ENCODE measurements around the gene TCFL5. TPM values are rescaled to one million over a fixed set of nuclear protein-coding genes. Genes with fewer than 3 reads are reported as not detected.

The TCFL5 gene
- total RNA-seq, 1 donor from 2014 or later: 8.2 TPM

DNA sequence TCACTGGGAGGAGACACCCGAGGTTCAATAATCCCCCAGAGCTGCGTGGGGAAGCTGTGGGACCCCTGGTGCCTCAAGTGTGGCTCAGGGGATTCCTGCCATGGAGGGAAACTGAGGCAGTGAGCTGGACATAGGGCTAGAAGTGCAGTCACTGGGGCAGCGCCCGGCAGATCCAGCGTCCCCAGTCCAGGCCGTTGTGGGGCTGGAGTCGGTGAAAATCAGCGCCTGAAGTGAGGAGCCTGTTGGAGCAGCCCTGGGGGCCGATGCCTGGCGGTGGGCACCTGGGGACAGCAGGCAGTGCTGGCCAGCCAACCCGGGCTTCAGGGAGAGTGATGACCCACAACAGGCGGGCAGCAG lies 46.9 kb downstream of the TCFL5 start:
- ATAC-seq (no peak), DNase-seq (no peak)
- H3K4me3 ChIP-seq: no peak overlapping the region
- no peak overlapping the region for H3K27ac ChIP-seq
- H3K27me3 ChIP-seq (ENCODE audit: low read depth): peaks cover 52% of the 10 kb centered on the region
- no peaks in the 10 kb centered on the region for H3K9me3 ChIP-seq
- peaks cover 29% of the 10 kb centered on the region for H3K4me1 ChIP-seq
- TF ChIP-seq, protein P1, sequence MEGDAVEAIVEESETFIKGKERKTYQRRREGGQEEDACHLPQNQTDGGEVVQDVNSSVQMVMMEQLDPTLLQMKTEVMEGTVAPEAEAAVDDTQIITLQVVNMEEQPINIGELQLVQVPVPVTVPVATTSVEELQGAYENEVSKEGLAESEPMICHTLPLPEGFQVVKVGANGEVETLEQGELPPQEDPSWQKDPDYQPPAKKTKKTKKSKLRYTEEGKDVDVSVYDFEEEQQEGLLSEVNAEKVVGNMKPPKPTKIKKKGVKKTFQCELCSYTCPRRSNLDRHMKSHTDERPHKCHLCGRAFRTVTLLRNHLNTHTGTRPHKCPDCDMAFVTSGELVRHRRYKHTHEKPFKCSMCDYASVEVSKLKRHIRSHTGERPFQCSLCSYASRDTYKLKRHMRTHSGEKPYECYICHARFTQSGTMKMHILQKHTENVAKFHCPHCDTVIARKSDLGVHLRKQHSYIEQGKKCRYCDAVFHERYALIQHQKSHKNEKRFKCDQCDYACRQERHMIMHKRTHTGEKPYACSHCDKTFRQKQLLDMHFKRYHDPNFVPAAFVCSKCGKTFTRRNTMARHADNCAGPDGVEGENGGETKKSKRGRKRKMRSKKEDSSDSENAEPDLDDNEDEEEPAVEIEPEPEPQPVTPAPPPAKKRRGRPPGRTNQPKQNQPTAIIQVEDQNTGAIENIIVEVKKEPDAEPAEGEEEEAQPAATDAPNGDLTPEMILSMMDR (IDR thresholded peaks at IDR 0.05): no peak
- H3K36me3 ChIP-seq: peaks cover 41% of the 10 kb centered on the region
- intact Hi-C loops (cut with DNase I): no loop called here

DNA sequence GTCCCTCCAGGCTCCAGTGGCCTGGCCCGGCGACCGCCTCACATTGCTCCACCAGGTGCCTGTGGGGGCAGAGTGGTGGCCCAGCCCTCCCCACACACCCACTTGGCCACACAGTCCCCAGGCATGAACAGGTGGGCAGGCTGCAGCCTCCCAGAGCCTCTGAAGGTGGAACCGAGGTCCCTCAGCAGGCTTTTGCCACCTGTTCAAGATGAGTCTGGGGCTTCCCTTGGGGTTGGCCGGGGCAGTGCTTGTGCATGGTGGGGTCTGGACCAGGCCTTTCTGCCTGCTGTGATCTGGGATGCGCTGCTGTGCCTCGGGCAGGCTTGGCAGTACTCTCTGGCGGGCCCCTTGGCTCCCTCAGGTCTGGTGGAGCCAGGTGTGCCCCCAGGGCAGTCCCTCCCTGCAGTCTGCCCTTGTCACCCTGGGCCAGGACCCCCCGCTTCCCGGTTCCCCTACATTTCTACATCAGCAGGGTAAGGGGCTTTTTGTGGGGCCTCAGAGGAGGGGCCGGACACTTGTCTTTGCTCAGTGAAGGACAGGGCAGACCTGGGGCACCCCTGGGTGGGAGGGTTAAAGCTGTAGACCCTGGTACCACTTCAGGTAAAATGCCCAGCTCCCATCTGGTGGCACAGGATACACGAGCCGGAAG lies 47.4 kb downstream of the TCFL5 start:
- no peak overlapping the region for H3K27ac ChIP-seq
- H3K9me3 ChIP-seq: no peaks in the 10 kb centered on the region
- intact Hi-C loops (cut with DNase I): no loop called here
- H3K36me3 ChIP-seq: peaks cover 46% of the 10 kb centered on the region
- no peak for ATAC-seq
- no peak for DNase-seq
- H3K4me3 ChIP-seq: no peak overlapping the region
- H3K27me3 ChIP-seq (ENCODE audit: low read depth): peaks cover 46% of the 10 kb centered on the region
- TF ChIP-seq, protein P1 (IDR thresholded peaks at IDR 0.05): no peak
- peaks cover 24% of the 10 kb centered on the region for H3K4me1 ChIP-seq

DNA sequence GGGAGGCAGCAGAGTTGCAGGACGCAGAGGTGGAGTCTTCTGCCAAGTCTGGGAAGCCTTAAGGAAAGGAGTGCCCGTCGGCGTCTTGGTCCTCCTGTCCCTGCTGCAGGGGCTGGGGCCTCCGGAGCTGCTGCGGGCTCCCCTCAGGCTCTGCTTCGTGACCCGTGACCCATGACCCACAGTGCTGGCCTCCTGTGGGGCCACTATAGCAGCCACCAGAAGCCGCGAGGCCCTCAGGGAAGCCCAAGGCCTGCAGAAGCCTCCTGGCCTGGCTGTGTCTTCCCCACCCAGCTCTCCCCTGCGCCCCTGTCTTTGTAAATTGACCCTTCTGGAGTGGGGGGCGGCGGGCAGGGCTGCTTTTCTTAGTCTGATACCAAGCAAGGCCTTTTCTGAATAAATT lies 48.0 kb downstream of the TCFL5 start:
- peaks cover 19% of the 10 kb centered on the region for H3K4me1 ChIP-seq
- H3K27me3 ChIP-seq (ENCODE audit: low read depth): peaks cover 41% of the 10 kb centered on the region
- peaks cover 52% of the 10 kb centered on the region for H3K36me3 ChIP-seq
- TF ChIP-seq, protein P1 (IDR thresholded peaks at IDR 0.05): no peak
- H3K9me3 ChIP-seq: no peaks in the 10 kb centered on the region
- no peak overlapping the region for H3K4me3 ChIP-seq
- no peak overlapping the region for H3K27ac ChIP-seq
- intact Hi-C loops (cut with DNase I): no loop called here
- DNase-seq (no peak), ATAC-seq (no peak)

DNA sequence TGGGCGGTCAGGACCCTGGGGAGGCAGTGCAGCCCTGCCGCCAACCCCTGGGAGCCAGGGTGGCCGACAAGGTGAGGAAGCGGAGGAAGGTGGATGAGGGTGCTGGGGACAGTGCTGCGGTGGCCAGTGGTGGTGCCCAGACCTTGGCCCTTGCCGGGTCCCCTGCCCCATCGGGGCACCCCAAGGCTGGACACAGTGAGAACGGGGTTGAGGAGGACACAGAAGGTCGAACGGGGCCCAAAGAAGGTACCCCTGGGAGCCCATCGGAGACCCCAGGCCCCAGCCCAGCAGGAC lies 48.8 kb downstream of the TCFL5 start:
- Histone ChIP-seq H3K4me1 (peaks cover 23% of the 10 kb centered on the region), H3K9me3 (no peaks in the 10 kb centered on the region), H3K36me3 (peaks cover 60% of the 10 kb centered on the region), H3K27ac (no peak overlapping the region), H3K27me3 (ENCODE audit: low read depth) (peaks cover 33% of the 10 kb centered on the region), H3K4me3 (no peak overlapping the region)
- TF ChIP-seq, protein P1 (IDR thresholded peaks at IDR 0.05): no peak
- intact Hi-C loops (cut with DNase I): no loop called here
- ATAC-seq: no peak
- DNase-seq: no peak

DNA sequence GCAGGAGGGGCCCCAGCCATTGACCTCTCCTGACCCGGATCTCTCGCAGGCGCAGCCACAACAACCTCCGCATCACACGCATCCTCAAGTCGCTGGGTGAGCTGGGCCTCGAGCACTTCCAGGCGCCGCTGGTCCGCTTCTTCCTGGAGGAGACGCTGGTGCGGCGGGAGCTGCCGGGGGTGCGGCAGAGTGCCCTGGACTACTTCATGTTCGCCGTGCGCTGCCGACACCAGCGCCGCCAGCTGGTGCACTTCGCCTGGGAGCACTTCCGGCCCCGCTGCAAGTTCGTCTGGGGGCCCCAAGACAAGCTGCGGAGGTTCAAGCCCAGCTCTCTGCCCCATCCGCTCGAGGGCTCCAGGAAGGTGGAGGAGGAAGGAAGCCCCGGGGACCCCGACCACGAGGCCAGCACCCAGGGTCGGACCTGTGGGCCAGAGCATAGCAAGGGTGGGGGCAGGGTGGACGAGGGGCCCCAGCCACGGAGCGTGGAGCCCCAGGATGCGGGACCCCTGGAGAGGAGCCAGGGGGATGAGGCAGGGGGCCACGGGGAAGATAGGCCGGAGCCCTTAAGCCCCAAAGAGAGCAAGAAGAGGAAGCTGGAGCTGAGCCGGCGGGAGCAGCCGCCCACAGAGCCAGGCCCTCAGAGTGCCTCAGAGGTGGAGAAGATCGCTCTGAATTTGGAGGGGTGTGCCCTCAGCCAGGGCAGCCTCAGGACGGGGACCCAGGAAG lies 49.3 kb downstream of the TCFL5 start:
- H3K4me1 ChIP-seq: peaks cover 28% of the 10 kb centered on the region
- H3K27ac ChIP-seq: no peak overlapping the region
- TF ChIP-seq, protein P1 (IDR thresholded peaks at IDR 0.05): no peak
- no peak overlapping the region for H3K4me3 ChIP-seq
- intact Hi-C loops (cut with DNase I): no loop called here
- H3K27me3 ChIP-seq (ENCODE audit: low read depth): peaks cover 28% of the 10 kb centered on the region
- peaks cover 65% of the 10 kb centered on the region for H3K36me3 ChIP-seq
- DNase-seq (no peak), ATAC-seq (no peak)
- no peaks in the 10 kb centered on the region for H3K9me3 ChIP-seq
